ENCODE measurements around the gene TBC1D13. TPM values are rescaled to one million over a fixed set of nuclear protein-coding genes. Genes with fewer than 3 reads are reported as not detected.
A peak's percentile ranks its signal among the peaks of the same experiment; 100 is the strongest.

Gene TBC1D13
- total RNA-seq, 1 donor from 2014 or later, result 32.8 TPM

- H3K4me1 Mint-ChIP-seq (ENCODE audit: unreplicated experiment), result peaks cover 19% of the 10 kb centered on the region
- no peak overlapping the region for H3K4me3 Mint-ChIP-seq (ENCODE audit: unreplicated experiment)
- H3K27me3 Mint-ChIP-seq (ENCODE audit: unreplicated experiment), result no peaks in the 10 kb centered on the region
- H3K27ac Mint-ChIP-seq (ENCODE audit: unreplicated experiment), result no peak overlapping the region
- DNase-seq (ENCODE audit: extremely low spot score, unreplicated experiment), result no peak
- no peaks in the 10 kb centered on the region for H3K9me3 Mint-ChIP-seq (ENCODE audit: unreplicated experiment)
- no peak for TF ChIP-seq CTCF (IDR thresholded peaks at IDR 0.05)
- H3K36me3 Mint-ChIP-seq (ENCODE audit: unreplicated experiment), result peaks cover 13% of the 10 kb centered on the region
Measured at GRCh38 chr9:128823903-128824406, 36.9 kb downstream of the TBC1D13 start.

- DNase-seq (ENCODE audit: extremely low spot score, unreplicated experiment), result no peak
- Mint-ChIP-seq H3K36me3 (ENCODE audit: unreplicated experiment) (peaks cover 13% of the 10 kb centered on the region), H3K27ac (ENCODE audit: unreplicated experiment) (no peak overlapping the region), H3K4me1 (ENCODE audit: unreplicated experiment) (peaks cover 15% of the 10 kb centered on the region), H3K9me3 (ENCODE audit: unreplicated experiment) (no peaks in the 10 kb centered on the region), H3K4me3 (ENCODE audit: unreplicated experiment) (no peak overlapping the region), H3K27me3 (ENCODE audit: unreplicated experiment) (no peaks in the 10 kb centered on the region)
- no peak for TF ChIP-seq CTCF (IDR thresholded peaks at IDR 0.05)
Measured at GRCh38 chr9:128824911-128825310, 37.9 kb downstream of the TBC1D13 start.

- H3K9me3 Mint-ChIP-seq (ENCODE audit: unreplicated experiment), result no peaks in the 10 kb centered on the region
- peaks cover 17% of the 10 kb centered on the region for H3K4me1 Mint-ChIP-seq (ENCODE audit: unreplicated experiment)
- no peak overlapping the region for H3K4me3 Mint-ChIP-seq (ENCODE audit: unreplicated experiment)
- DNase-seq (ENCODE audit: extremely low spot score, unreplicated experiment), result no peak
- no peak overlapping the region for H3K27ac Mint-ChIP-seq (ENCODE audit: unreplicated experiment)
- no peak for TF ChIP-seq CTCF (IDR thresholded peaks at IDR 0.05)
- no peaks in the 10 kb centered on the region for H3K27me3 Mint-ChIP-seq (ENCODE audit: unreplicated experiment)
- peaks cover 13% of the 10 kb centered on the region for H3K36me3 Mint-ChIP-seq (ENCODE audit: unreplicated experiment)
Measured at GRCh38 chr9:128825923-128826700, 39.1 kb downstream of the TBC1D13 start.

GRCh38 chr9:128828267-128828666, 41.2 kb downstream of the TBC1D13 start:
- H3K4me3 Mint-ChIP-seq (ENCODE audit: unreplicated experiment), result peak overlapping the region; percentile 89
- peaks cover 17% of the 10 kb centered on the region for H3K4me1 Mint-ChIP-seq (ENCODE audit: unreplicated experiment)
- DNase-seq (ENCODE audit: extremely low spot score, unreplicated experiment), result no peak
- H3K36me3 Mint-ChIP-seq (ENCODE audit: unreplicated experiment), result peaks cover 7% of the 10 kb centered on the region
- TF ChIP-seq CTCF (IDR thresholded peaks at IDR 0.05), result no peak
- H3K27ac Mint-ChIP-seq (ENCODE audit: unreplicated experiment), result no peak overlapping the region
- H3K27me3 Mint-ChIP-seq (ENCODE audit: unreplicated experiment), result no peaks in the 10 kb centered on the region
- H3K9me3 Mint-ChIP-seq (ENCODE audit: unreplicated experiment), result no peaks in the 10 kb centered on the region

- no peak for TF ChIP-seq CTCF (IDR thresholded peaks at IDR 0.05)
- DNase-seq (ENCODE audit: extremely low spot score, unreplicated experiment), result no peak
- peak overlapping the region; percentile 78 for H3K27ac Mint-ChIP-seq (ENCODE audit: unreplicated experiment)
- H3K9me3 Mint-ChIP-seq (ENCODE audit: unreplicated experiment), result no peaks in the 10 kb centered on the region
- H3K4me1 Mint-ChIP-seq (ENCODE audit: unreplicated experiment), result peaks cover 17% of the 10 kb centered on the region
- H3K36me3 Mint-ChIP-seq (ENCODE audit: unreplicated experiment), result peaks cover 7% of the 10 kb centered on the region
- no peaks in the 10 kb centered on the region for H3K27me3 Mint-ChIP-seq (ENCODE audit: unreplicated experiment)
- H3K4me3 Mint-ChIP-seq (ENCODE audit: unreplicated experiment), result peak overlapping the region; percentile 89
Measured at GRCh38 chr9:128828719-128829452, 41.8 kb downstream of the TBC1D13 start.
